GM12878 (cell line): ENCODE results near the gene ZNF425. TPM values are rescaled to one million over a fixed set of nuclear protein-coding genes. Genes with fewer than 3 reads are reported as not detected.

Experiments used
- ATAC-seq: fragments of 200-7000 bp; cut with Tn5 transposase; 3 replicates; pipeline ENCODE4 v1.9.1; 2020; ENCODE audit warnings: mild to moderate bottlenecking, moderate library complexity
- BruUV-seq: library from RNA; stranded (reverse); fragments of 400-500 nt; replicated peaks from 2 replicates; lab custom pipeline; 2021; lab: Mats Ljungman, UMichigan
- CTCF ChIA-PET: fragments of 300-600 bp; sonication (Branson Sonifier 250); formaldehyde crosslinking; extraction: SDS; loops from one replicate; lab custom pipeline; 2021; ENCODE audit warnings: inconsistent platforms; lab: Yijun Ruan, JAX
- POLR2A ChIA-PET: fragments of 350-600 bp; formaldehyde crosslinking; extraction: SDS; loops from one replicate; lab custom pipeline; 2021; ENCODE audit warnings: inconsistent platforms; lab: Charles Lee
- RAD21 ChIA-PET: fragments of 300-600 bp; sonication (Branson Sonifier 250); formaldehyde crosslinking; loops from one replicate; lab custom pipeline; 2023; ENCODE audit warnings: antibody characterized with exemption; ENCODE audit not compliant: unreplicated experiment; lab: Charles Lee
- SMC1A ChIA-PET: fragments of 300-600 bp; sonication (Branson Sonifier 250); formaldehyde crosslinking; loops from one replicate; lab custom pipeline; 2023; ENCODE audit not compliant: unreplicated experiment, uncharacterized antibody; lab: Charles Lee
- DNase-seq: peaks from one replicate; pipeline ENCODE4 v3.0.0-alpha.2; 2011; ENCODE audit warnings: low read depth, low spot score
- FAIRE-seq: peaks from 3 replicates; lab custom pipeline; 2011; peaks lifted over from hg19 to GRCh38; lab: Jason Lieb, UNC
- H2AFZ ChIP-seq: 2 replicates; pipeline ENCODE4 v1.6.0; 2011; ENCODE audit warnings: low read depth, low read length, control low read depth; ENCODE audit not compliant: control insufficient read depth
- H3K27ac ChIP-seq: 2 replicates; pipeline ENCODE4 v1.5.1; 2011; ENCODE audit warnings: control low read depth; ENCODE audit not compliant: control insufficient read depth, insufficient read depth
- H3K27me3 ChIP-seq, 2 experiments: replicated peaks in 1 of 2; 2 replicates each; pipeline versions ENCODE4 v1.6.0 to v1.6.1; 2011; ENCODE audit warnings: low read length in 1 of 2; ENCODE audit not compliant: control insufficient read depth in 2 of 2, insufficient read depth in 2 of 2
- H3K36me3 ChIP-seq, 2 experiments: 2 replicates each; pipeline ENCODE4 v1.5.1; 2011; ENCODE audit warnings: low read length in 1 of 2; ENCODE audit not compliant: control insufficient read depth in 2 of 2, insufficient read depth in 2 of 2
- H3K4me1 ChIP-seq: 2 replicates; pipeline ENCODE4 v1.6.1; 2011; ENCODE audit warnings: mild to moderate bottlenecking, low read length, moderate library complexity, mixed read lengths; ENCODE audit not compliant: control insufficient read depth, insufficient read depth
- H3K4me2 ChIP-seq: 2 replicates; pipeline ENCODE4 v1.6.0; 2011; ENCODE audit warnings: control low read depth; ENCODE audit not compliant: control insufficient read depth, insufficient read depth
- H3K4me3 ChIP-seq: fragments of 200-600 bp; sonication (generic); 2 replicates; pipeline ENCODE4 v1.5.1; 2016
- H3K79me2 ChIP-seq: 2 replicates; pipeline ENCODE4 v1.6.0; 2011; ENCODE audit warnings: low read length; ENCODE audit not compliant: control insufficient read depth, insufficient read depth
- H3K9ac ChIP-seq: 2 replicates; pipeline ENCODE4 v1.8.0; 2011; ENCODE audit warnings: low read length, control low read depth, mixed read lengths; ENCODE audit not compliant: control insufficient read depth, insufficient read depth
- H3K9me3 ChIP-seq: replicated peaks from 3 replicates; pipeline ENCODE4 v1.5.1; 2011; ENCODE audit warnings: mild to moderate bottlenecking, low read length; ENCODE audit not compliant: control insufficient read depth, insufficient read depth
- H4K20me1 ChIP-seq: 2 replicates; pipeline ENCODE4 v1.6.0; 2011; ENCODE audit not compliant: control insufficient read depth, insufficient read depth
- FOS ChIP-seq: IDR thresholded peaks from 3 replicates; pipeline ENCODE4 v1.6.1; 2011; ENCODE audit warnings: borderline replicate concordance; ENCODE audit not compliant: insufficient read length; ENCODE audit errors: extremely low read depth
- KDM1A ChIP-seq: fragments of 200-600 bp; sonication (generic); IDR thresholded peaks from 2 replicates; pipeline ENCODE4 v1.6.1; 2016; ENCODE audit warnings: borderline replicate concordance
- KLF5 ChIP-seq: fragments of 450-650 bp; IDR thresholded peaks from 2 replicates; pipeline ENCODE4 v1.6.1; 2014; ENCODE audit warnings: mild to moderate bottlenecking; ENCODE audit not compliant: partially characterized antibody
- MAX ChIP-seq: IDR thresholded peaks from 2 replicates; pipeline ENCODE4 v1.6.1; 2012; ENCODE audit warnings: low read depth, low read length, improper control_type of control experiment
- NR2C2 ChIP-seq: IDR thresholded peaks from 2 replicates; pipeline ENCODE4 v1.6.1; 2011; ENCODE audit warnings: borderline replicate concordance, low read depth; ENCODE audit not compliant: control insufficient read depth, insufficient read length
- PML ChIP-seq: IDR thresholded peaks from 2 replicates; pipeline ENCODE4 v1.6.1; 2012; ENCODE audit warnings: low read length, inconsistent platforms
- POU2F2 ChIP-seq: IDR thresholded peaks from 3 replicates; pipeline ENCODE4 v1.6.1; 2011; ENCODE audit warnings: low read depth, mild to moderate bottlenecking, low read length, borderline replicate concordance
- RELA ChIP-seq: fragments of 450-650 bp; IDR thresholded peaks from 2 replicates; pipeline ENCODE4 v1.8.0; 2014; ENCODE audit warnings: borderline replicate concordance; ENCODE audit not compliant: partially characterized antibody
- REST ChIP-seq: IDR thresholded peaks from 2 replicates; pipeline ENCODE4 v1.6.1; 2012; ENCODE audit warnings: mild to moderate bottlenecking, low read depth, low read length
- SREBF2 ChIP-seq: IDR thresholded peaks from 2 replicates; pipeline ENCODE4 v1.6.1; 2012; ENCODE audit warnings: mild to moderate bottlenecking, low read length
- SRF ChIP-seq, 2 experiments: IDR thresholded peaks; 2 replicates each; pipeline ENCODE4 v1.6.1; 2011; ENCODE audit warnings: low read depth in 2 of 2, low read length in 2 of 2, mild to moderate bottlenecking in 1 of 2, moderate library complexity in 1 of 2
- YBX1 ChIP-seq: fragments of 450-650 bp; IDR thresholded peaks from 2 replicates; pipeline ENCODE4 v1.6.1; 2016; ENCODE audit warnings: antibody characterized with exemption
- ZBTB40 ChIP-seq: fragments of 450-650 bp; IDR thresholded peaks from 2 replicates; pipeline ENCODE4 v1.6.1; 2016; ENCODE audit warnings: mild to moderate bottlenecking, moderate library complexity, borderline replicate concordance
- WGBS: methylation state at CpG from one replicate; pipeline ENCODE4 v1.1.6; 2016; ENCODE audit warnings: low lambda C conversion rate; ENCODE audit not compliant: insufficient replicate concordance, insufficient coverage; ENCODE audit errors: missing lambda C conversion rate; 5-methylcytosine and 5-hydroxymethylcytosine counted together
- in situ Hi-C: fragments of 300-500 bp; cut with MboI; formaldehyde crosslinking; loops from 9 replicates; pipeline ENCODE4 v1.14.3; 2018; ENCODE audit warnings: mixed read lengths
- intact Hi-C: fragments of 100-400 bp; cut with micrococcal nuclease; formaldehyde crosslinking; loops from one replicate; pipeline ENCODE4 v1.14.2; 2022; ENCODE audit not compliant: unreplicated experiment
- polyA plus RNA-seq, 11 experiments: library from polyadenylated mRNA; depleted of rRNA in 4 of 11; unstranded in 6 of 11; stranded (reverse) in 5 of 11; fragments of >200 nt; fragmentation: Nextera tagmentation in 4 of 11; fragmentation: Illumina TruSeq in 1 of 11; extraction: Ambion mirVana in 4 of 11; extraction: Trizol in 1 of 11; gene quantifications; 1 replicate in 1 of 11; 2 replicates in 10 of 11; pipeline versions ENCODE4 v1.2.1 to v1.2.3, GENCODE V29; 2011 to 2016; ENCODE audit warnings: inconsistent platforms in 2 of 11, missing spikeins in 2 of 11, low read depth in 1 of 11
- total RNA-seq, 4 experiments: library from RNA; depleted of rRNA in 3 of 4; stranded (reverse); fragments of >200 nt in 3 of 4; fragmentation: Illumina TruSeq in 1 of 4; extraction: Trizol in 1 of 4; gene quantifications; 2 replicates each; pipeline versions ENCODE4 v1.2.1 to v1.2.3, GENCODE V29; 2013 to 2021

Gene ZNF425
- total and polyA plus RNA-seq, 10 of the 15 experiments (the other 5 are each of a cell fraction or from before 2014, with no cell fraction given): 0.19 to 1.8 (median 0.91) TPM

- TF ChIP-seq ZBTB40: no peak
These were observed 40.0 kb upstream of the ZNF425 start (continued) for GRCh38 chr7:149166142-149166541.

- Histone ChIP-seq H3K36me3 (peaks cover 5 to 20% of the 10 kb centered on the region in 2 experiments), H3K4me3 (no peak overlapping the region), H3K4me2 (no peak overlapping the region), H3K9me3 (no peaks in the 10 kb centered on the region), H3K79me2 (peaks cover 7% of the 10 kb centered on the region), H3K4me1 (no peaks in the 10 kb centered on the region; the same call in 1 of the 2 replicates), H4K20me1 (no peaks in the 10 kb centered on the region), H3K27me3 (no peaks in the 10 kb centered on the region), H3K9ac (no peak overlapping the region), H3K27ac (no peak overlapping the region), H2AFZ (no peak overlapping the region)
- in situ Hi-C loops: no loop called here
- ChIA-PET CTCF (interaction anchor here (1.5 kb wide), 1 partner anchor 9 kb away, joined by 3 read pairs; no protein-coding TSS in a partner anchor), RAD21 (interaction anchor here (0.7 to 0.8 kb wide), 2 partner anchors 14 to 156 kb away, joined by 3 to 4 read pairs; partner anchors contain the start of gene ZNF398), POLR2A (no interaction called here), SMC1A (no interaction called here)
- DNase-seq: no peak
- no TSS peak for BruUV-seq
- ATAC-seq: no peak
- WGBS: 89% methylated on average over 5 of the region's 5 CpGs
- intact Hi-C loops: no loop called here
- peak; percentile 7 for FAIRE-seq
- TF ChIP-seq SREBF2: no peak
- no peak for TF ChIP-seq SRF (IDR thresholded peaks at IDR 0.05; ENCODE audit: low read depth in 2 of 2, low read length in 2 of 2)
- no peak for TF ChIP-seq KLF5
- TF ChIP-seq PML: no peak
- no peak for TF ChIP-seq POU2F2
- no peak for TF ChIP-seq KDM1A
- no peak for TF ChIP-seq RELA
- TF ChIP-seq MAX: no peak
- TF ChIP-seq YBX1: no peak
- TF ChIP-seq NR2C2: no peak
- no peak for TF ChIP-seq FOS
- no peak for TF ChIP-seq REST
These were observed 35.2 kb upstream of the ZNF425 start for GRCh38 chr7:149161241-149161848.
